ENCODE results near the gene S100A8.
"Not testable (repeated sequence)": the region's sequence is repeated elsewhere in the genome, so short reads cannot be mapped to it uniquely, and the experiment has no call there.

S100A8 gene

GRCh38 chr1:153415850-153416570 lies 25.1 kb upstream of the S100A8 start, which contains the start of gene S100A7A:
Gene S100A7A (plus strand): TSS chr1:153416520. CDS start chr1:153418083, 1,563 bp downstream.
- no peak for DNase-seq

DNA sequence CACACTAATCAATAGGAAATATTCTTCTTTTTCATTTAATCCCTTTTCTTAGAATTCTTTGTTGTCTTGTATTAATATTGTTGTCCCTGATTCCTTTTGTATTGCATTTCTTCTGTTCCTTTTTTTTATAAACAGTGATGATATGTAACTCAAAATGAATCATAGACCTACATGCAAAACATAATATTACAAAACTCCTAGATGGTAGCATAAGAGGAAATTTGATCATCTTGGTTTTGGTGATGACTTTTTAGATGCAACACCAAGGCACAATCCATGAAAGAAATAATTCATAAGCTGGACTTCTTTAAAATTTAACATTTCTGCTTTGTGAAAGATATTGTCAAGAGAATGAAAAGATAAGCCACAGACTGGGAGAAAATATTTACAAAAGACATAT lies 23.1 kb upstream of the S100A8 start:
- DNase-seq, result not testable (repeated sequence)

DNA sequence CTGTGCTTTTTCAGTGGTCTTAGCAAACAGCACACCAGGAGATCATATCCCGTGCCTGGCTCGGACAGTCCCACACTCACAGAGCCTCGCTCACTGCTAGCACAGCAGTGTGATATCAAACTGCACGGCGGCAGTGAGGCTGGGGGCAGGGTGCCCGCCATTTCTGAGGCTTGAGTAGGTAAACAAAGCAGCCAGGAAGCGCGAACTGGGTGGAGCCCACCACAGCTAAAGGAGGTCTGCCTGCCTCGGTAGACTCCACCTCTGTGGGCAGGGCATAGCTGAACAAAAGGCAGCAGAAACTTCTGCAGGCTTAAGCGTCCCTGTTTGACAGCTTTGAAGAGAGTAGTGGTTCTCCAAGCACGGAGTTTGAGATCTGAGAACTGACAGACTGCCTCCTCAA lies 16.4 kb upstream of the S100A8 start:
- DNase-seq, result not testable (repeated sequence)

- not testable (repeated sequence) for DNase-seq
Measured at GRCh38 chr1:153405825-153406599, 15.1 kb upstream of the S100A8 start.

GRCh38 chr1:153404768-153405167 lies 13.9 kb upstream of the S100A8 start:
- peak in 1 of 2 experiments; percentile 4 for DNase-seq

- DNase-seq, result no peak
Measured at GRCh38 chr1:153404086-153404635, 13.3 kb upstream of the S100A8 start.

DNA sequence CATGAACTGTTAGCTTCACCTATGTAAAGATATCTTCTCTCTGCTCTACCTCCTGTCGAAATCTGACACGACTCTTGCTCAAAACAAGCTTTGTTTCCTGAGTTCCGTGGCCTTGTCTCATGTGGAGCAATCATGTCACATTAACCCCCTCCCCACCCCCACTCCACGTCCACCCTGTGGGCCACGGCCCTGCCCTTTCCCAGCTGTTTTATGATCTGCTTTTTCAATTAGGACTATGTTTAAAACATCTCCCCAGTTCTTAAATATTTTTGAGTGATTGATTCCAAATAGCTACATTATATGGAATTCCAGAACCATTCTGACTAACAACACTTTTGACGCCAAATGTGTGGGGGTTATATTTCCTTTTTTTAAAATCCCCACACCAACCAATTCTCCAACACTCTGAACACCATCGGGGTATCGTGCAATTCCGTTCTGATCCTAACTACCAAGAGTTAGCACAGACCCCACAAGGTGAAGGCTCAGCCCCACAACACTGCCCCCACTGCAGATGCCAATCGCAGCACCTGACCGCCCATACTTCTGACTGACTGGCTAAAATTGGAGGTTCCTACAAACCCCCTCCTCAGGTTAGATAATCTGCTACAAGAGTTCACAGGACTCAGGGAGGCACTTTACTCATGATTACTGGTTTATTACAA lies 12.7 kb upstream of the S100A8 start:
- no peak for DNase-seq

- DNase-seq, result no peak
Measured at GRCh38 chr1:153402226-153402625, 11.4 kb upstream of the S100A8 start.

DNA sequence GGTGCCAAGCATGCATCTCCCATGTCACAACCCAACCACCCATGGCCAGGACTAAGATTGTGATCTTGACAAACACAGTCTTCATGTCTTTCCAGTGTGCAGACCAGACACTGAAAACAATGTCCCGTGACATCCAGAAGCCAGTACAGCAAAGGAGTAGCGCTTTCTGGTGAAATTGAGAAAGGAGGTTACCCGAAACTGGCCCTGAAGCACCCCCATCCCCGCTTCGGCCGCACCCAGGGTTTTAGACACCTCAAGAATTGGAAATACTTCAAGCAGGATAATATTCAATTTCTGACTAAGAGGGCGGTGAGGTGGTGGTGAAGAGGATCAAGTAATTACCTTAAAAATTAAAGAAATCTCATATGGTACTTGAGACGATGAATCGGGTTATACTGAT lies 10.6 kb upstream of the S100A8 start:
- no peak for DNase-seq

DNA sequence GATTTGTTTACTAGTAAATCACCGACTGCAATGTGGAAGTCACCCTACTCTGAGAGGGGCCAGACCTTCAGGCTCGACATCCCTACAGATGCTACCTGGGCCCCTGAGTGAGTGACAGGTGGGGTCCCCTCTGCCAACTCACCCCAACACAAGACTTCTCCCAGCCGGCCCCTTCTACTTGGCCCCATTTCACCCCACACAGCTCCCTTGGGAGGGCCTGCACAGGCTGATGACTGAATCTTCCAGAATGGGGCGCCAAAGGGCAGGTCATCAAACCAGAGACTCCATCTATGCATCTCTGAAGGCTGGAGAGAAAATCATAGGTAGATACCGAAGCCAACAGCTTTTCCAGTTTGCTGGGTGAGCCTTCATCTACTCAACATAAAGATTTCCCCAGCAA lies 9.4 kb upstream of the S100A8 start:
- no peak for DNase-seq

DNA sequence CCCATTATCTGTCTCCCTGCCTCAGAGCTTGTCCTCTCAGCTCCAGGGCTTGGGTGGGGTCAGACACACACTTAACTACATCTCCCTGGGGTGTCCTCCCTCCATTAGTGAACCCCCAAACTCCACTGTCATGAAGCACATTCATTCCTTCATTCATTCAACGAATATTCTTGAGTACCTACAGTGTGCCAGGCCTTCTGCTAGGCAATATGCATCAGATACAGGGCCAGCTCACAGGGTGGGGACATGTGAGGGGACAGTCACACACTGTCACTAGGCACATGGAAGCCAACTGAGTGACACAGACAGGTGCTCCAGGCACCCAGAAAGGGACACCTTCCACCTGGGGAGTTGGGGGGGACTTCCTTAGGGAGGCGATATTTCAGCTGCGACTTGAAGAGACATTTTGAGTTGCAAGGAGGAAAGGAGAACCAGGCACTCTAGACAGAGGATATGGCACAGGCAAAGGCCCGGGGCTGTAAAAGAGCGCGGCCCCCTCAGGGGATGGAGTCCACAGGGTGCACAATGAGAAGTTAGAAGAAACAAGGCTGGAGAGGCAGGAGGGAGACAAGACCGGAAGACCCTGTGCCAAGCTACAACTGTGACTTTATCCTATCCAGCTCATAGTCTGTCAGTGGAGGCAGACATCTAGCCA lies 8.7 kb upstream of the S100A8 start:
- no peak for DNase-seq

DNA sequence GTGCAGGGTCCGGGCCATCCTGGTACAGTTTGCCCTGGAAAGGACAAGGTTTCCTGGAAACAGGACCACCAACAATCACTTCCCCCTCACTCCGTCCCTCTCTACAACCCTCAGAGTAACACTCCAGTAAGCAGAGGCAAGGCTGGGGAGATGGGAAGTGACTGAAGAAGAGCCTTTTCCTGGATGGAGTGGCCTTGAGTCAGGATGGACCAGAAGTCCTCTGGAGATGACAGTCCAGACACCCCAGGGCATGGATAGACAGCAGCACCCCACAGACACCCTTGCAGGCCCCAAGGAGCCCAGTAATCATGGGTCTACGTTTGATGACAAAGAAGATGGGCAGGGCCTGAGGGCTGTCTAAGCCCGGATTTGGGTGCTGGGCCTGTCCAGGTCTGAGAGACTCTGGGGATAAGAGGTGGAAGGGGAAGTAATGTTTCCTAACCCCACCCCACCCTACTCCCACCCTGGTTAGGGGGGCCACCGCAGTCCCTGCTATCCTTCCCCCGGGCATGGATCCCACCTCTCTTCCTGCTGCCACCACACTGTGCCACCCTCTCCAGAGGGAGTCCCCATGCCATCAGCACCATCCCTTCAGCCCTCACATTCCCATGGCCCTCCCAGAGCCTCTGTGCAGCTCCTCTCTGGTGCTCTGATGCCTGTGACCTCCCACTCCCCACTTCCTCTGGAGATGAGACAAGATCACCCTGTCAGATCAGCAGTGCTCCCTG lies 7.2 kb upstream of the S100A8 start:
- DNase-seq, result no peak

DNA sequence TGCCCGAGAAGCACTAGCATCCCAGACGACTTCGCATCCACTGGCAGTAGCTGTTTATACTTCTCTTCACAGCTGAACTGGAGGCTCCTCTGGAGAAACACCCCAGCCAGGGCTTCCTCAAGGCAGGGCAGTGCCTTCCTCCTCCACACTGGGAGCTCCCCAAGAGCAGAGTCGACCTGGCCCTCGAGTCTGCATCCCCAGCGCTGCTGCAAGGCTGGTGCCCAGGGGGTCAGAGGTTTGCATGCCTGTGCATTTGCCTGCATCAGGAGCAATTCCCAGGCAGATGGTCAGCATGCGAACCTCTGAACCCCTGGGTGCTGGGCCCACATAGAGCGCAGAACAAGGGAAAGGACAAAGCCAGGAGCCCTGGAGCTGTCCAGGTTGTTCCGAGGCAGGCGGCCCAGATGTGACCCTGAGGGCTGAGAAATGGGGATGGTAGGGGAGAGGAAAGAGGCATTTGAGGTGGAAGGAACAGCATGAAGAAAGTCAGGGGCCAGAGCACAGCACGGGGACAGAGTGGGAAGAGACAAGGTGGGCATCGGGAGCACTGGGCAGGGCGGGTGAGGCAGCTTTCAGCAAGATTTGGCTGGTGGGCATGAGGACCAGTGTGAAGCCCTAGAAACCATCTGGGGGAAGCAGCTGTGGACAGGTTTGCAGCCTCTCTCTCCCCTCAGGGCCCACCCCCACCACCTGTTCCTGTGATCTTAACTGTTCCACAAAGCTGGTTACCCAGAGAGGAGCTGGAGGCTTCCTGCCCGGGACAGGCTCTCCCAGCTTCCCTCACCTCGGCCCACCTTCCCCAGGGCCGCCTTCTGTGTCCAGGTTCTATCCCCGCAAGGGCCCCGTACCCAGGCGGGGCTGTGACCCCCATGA lies 6.4 kb upstream of the S100A8 start:
- DNase-seq, result no peak

- no peak for DNase-seq
Measured at GRCh38 chr1:153396461-153396860, 5.6 kb upstream of the S100A8 start.

- DNase-seq, result no peak
Measured at GRCh38 chr1:153395776-153396175, 4.9 kb upstream of the S100A8 start.

- DNase-seq, result no peak
Measured at GRCh38 chr1:153395136-153395685, 4.3 kb upstream of the S100A8 start.

- DNase-seq, result no peak
Measured at GRCh38 chr1:153394391-153394790, 3.5 kb upstream of the S100A8 start.

DNA sequence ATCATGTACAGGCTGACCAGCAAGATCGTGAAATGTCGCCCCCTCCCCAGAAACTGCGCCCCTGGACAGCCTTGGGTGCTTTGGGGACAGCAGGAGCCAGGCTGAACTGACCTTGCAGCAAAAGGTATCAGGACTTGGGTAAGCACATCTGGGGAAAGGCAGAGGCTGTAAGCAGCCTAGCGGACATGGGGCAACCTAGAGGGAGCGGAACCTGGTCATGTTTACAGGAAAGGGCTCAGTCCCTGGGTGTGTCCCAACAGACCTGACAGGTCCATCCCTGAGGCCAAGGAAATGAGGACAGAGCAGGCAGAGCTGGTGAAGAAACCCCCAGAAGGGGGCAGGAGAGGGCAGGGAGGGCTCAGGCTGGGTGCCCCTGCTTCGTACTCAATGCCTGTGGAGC lies 3.1 kb upstream of the S100A8 start:
- no peak for DNase-seq

DNA sequence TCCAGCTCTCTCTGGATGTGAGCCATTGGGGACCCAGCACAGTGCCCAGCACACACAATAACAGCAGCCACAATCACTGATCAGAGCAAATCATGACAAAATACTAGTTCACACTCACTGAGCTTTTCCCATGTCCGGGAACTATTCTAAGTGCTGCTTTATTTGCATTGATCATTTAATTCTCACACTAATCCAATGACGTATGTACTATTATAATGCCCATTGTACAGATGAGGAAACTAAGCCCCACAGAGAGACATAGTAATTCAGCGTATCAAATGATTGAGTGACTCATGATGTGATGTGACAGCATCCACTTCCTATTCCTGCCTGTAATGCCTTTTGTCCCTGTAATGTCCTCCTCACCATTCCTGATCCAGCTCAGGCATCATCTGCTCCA lies 1.9 kb upstream of the S100A8 start:
- no peak for DNase-seq

GRCh38 chr1:153392258-153392657 lies 1.4 kb upstream of the S100A8 start:
- no peak for DNase-seq
